DND-41 (cell line): ENCODE results near the gene ZSCAN5C.
"Not testable (repeated sequence)": the region's sequence is repeated elsewhere in the genome, so short reads cannot be mapped to it uniquely, and the experiment has no call there.

Experiments used
- ATAC-seq: fragments of 200-7000 bp; cut with Tn5 transposase; 3 replicates; pipeline ENCODE4 v1.9.1; 2021; ENCODE audit warnings: low read depth; ENCODE audit not compliant: insufficient read depth
- DNase-seq: peaks from one replicate; pipeline ENCODE4 v3.0.0-alpha.2; 2020
- H2AFZ ChIP-seq: 2 replicates; pipeline ENCODE4 v1.6.0; 2012; ENCODE audit warnings: low read depth, low read length
- H3K27ac ChIP-seq: 2 replicates; pipeline ENCODE4 v1.5.1; 2012; ENCODE audit warnings: low read length, inconsistent platforms
- H3K27me3 ChIP-seq: fragments of 200-600 bp; sonication (generic); 2 replicates; pipeline ENCODE4 v1.6.0; 2012; ENCODE audit warnings: low read length, mild to moderate bottlenecking, inconsistent platforms; ENCODE audit not compliant: insufficient read depth, poor library complexity
- H3K36me3 ChIP-seq: 2 replicates; pipeline ENCODE4 v1.5.1; 2012; ENCODE audit warnings: low read length, inconsistent platforms; ENCODE audit not compliant: insufficient read depth
- H3K4me1 ChIP-seq: 2 replicates; pipeline ENCODE4 v1.5.1; 2012; ENCODE audit warnings: mild to moderate bottlenecking, low read length; ENCODE audit not compliant: insufficient read depth
- H3K4me2 ChIP-seq: 2 replicates; pipeline ENCODE4 v1.6.0; 2012; ENCODE audit warnings: mild to moderate bottlenecking, moderate library complexity, low read length, inconsistent platforms; ENCODE audit not compliant: insufficient read depth
- H3K4me3 ChIP-seq, 2 experiments: fragments of 200-600 bp in 1 of 2; shearing (Covaris generic) in 1 of 2; 2 replicates each; pipeline ENCODE4 v1.5.1; 2012 to 2016; ENCODE audit warnings: inconsistent platforms in 2 of 2, low read length in 2 of 2, mild to moderate bottlenecking in 2 of 2, low read depth in 1 of 2, moderate library complexity in 1 of 2
- H3K79me2 ChIP-seq: 2 replicates; pipeline ENCODE4 v1.6.0; 2012; ENCODE audit warnings: low read length, inconsistent platforms; ENCODE audit not compliant: insufficient read depth
- H3K9ac ChIP-seq: 2 replicates; pipeline ENCODE4 v1.6.0; 2012; ENCODE audit warnings: low read depth, mild to moderate bottlenecking, inconsistent platforms, low read length, moderate library complexity
- H3K9me3 ChIP-seq: 2 replicates; pipeline ENCODE4 v1.5.1; 2012; ENCODE audit warnings: low read length, moderate library complexity, mild to moderate bottlenecking, inconsistent platforms; ENCODE audit not compliant: insufficient read depth, severe bottlenecking
- H4K20me1 ChIP-seq: 2 replicates; pipeline ENCODE4 v1.6.0; 2012; ENCODE audit warnings: low read length; ENCODE audit not compliant: insufficient read depth
- CTCF ChIP-seq: IDR thresholded peaks from 2 replicates; pipeline ENCODE4 v1.5.1; 2012; ENCODE audit warnings: borderline replicate concordance, low read length, moderate library complexity, mild to moderate bottlenecking; ENCODE audit not compliant: poor library complexity, severe bottlenecking; ENCODE audit errors: extremely low read depth
- EZH2 ChIP-seq: IDR thresholded peaks from 3 replicates; pipeline ENCODE4 v1.6.1; 2012; ENCODE audit warnings: borderline replicate concordance, low read depth, mild to moderate bottlenecking, moderate library complexity, low read length, inconsistent platforms; ENCODE audit not compliant: severe bottlenecking

ZSCAN5C gene

GRCh38 chr19:56191711-56192110, 10.4 kb upstream of the ZSCAN5C start:
- Histone ChIP-seq H3K4me3 (no peak overlapping the region), H3K27ac (no peak overlapping the region), H3K79me2 (no peaks in the 10 kb centered on the region), H3K4me1 (no peaks in the 10 kb centered on the region), H4K20me1 (no peaks in the 10 kb centered on the region), H3K27me3 (no peaks in the 10 kb centered on the region), H3K9ac (no peak overlapping the region), H3K4me2 (no peak overlapping the region), H2AFZ (no peak overlapping the region), H3K9me3 (no peaks in the 10 kb centered on the region), H3K36me3 (no peaks in the 10 kb centered on the region)
- ATAC-seq: no peak
- DNase-seq: no peak
- TF ChIP-seq EZH2 (no peak), CTCF (no peak)

GRCh38 chr19:56193981-56194640, 8.0 kb upstream of the ZSCAN5C start:
- no peak overlapping the region for H3K9ac ChIP-seq
- H3K27ac ChIP-seq: no peak overlapping the region
- no peaks in the 10 kb centered on the region for H3K27me3 ChIP-seq
- H3K9me3 ChIP-seq: no peaks in the 10 kb centered on the region
- H3K4me1 ChIP-seq: no peaks in the 10 kb centered on the region
- no peaks in the 10 kb centered on the region for H3K79me2 ChIP-seq
- no peak overlapping the region for H3K4me2 ChIP-seq
- no peak for TF ChIP-seq EZH2
- TF ChIP-seq CTCF: no peak
- no peak for DNase-seq
- H3K36me3 ChIP-seq: no peaks in the 10 kb centered on the region
- H2AFZ ChIP-seq: no peak overlapping the region
- H4K20me1 ChIP-seq: no peaks in the 10 kb centered on the region
- no peak overlapping the region for H3K4me3 ChIP-seq
- ATAC-seq: no peak

- H3K27me3 ChIP-seq, H3K36me3 ChIP-seq, H3K4me3 ChIP-seq, H3K9me3 ChIP-seq, H3K27ac ChIP-seq, H4K20me1 ChIP-seq, ATAC-seq, H2AFZ ChIP-seq, H3K9ac ChIP-seq, H3K4me1 ChIP-seq, H3K4me2 ChIP-seq, H3K79me2 ChIP-seq, DNase-seq: not testable (repeated sequence)
These were observed 4.4 kb upstream of the ZSCAN5C start, which contains the start of gene ZSCAN5B for GRCh38 chr19:56197646-56198045. TSS of gene ZSCAN5B (minus strand) at chr19:56197783. CDS start at chr19:56193052, 4,731 bp downstream.

GRCh38 chr19:56199687-56200086, 2.4 kb upstream of the ZSCAN5C start:
- Histone ChIP-seq H3K9ac (no peak overlapping the region), H3K27me3 (no peaks in the 10 kb centered on the region), H3K36me3 (no peaks in the 10 kb centered on the region), H4K20me1 (no peaks in the 10 kb centered on the region), H3K4me2 (no peak overlapping the region), H3K4me3 (no peak overlapping the region), H3K27ac (no peak overlapping the region), H3K79me2 (no peaks in the 10 kb centered on the region), H3K9me3 (no peaks in the 10 kb centered on the region), H3K4me1 (no peaks in the 10 kb centered on the region), H2AFZ (no peak overlapping the region)
- no peak for ATAC-seq
- TF ChIP-seq EZH2: no peak
- no peak for TF ChIP-seq CTCF
- DNase-seq: no peak

GRCh38 chr19:56207581-56207980, 5.5 kb downstream of the ZSCAN5C start:
- H3K27me3 ChIP-seq: not testable (repeated sequence)

More at GRCh38 chr19:56207581-56207980, 5.5 kb downstream of the ZSCAN5C start:
- not testable (repeated sequence) for H3K4me3 ChIP-seq, H3K36me3 ChIP-seq, H4K20me1 ChIP-seq, DNase-seq, H3K79me2 ChIP-seq, H2AFZ ChIP-seq, H3K9ac ChIP-seq, H3K27ac ChIP-seq, H3K4me1 ChIP-seq, ATAC-seq, H3K4me2 ChIP-seq, H3K9me3 ChIP-seq
